HG03575 (cell line): ENCODE results near the gene SETD3.

Source experiments
- ATAC-seq: cut with Tn5 transposase; IDR thresholded peaks from one replicate; pipeline ENCODE4 v1.9.1; 2021; ENCODE audit not compliant: unreplicated experiment, insufficient number of reproducible peaks, low FRiP score; ENCODE audit errors: extremely low read depth

The SETD3 gene

DNA sequence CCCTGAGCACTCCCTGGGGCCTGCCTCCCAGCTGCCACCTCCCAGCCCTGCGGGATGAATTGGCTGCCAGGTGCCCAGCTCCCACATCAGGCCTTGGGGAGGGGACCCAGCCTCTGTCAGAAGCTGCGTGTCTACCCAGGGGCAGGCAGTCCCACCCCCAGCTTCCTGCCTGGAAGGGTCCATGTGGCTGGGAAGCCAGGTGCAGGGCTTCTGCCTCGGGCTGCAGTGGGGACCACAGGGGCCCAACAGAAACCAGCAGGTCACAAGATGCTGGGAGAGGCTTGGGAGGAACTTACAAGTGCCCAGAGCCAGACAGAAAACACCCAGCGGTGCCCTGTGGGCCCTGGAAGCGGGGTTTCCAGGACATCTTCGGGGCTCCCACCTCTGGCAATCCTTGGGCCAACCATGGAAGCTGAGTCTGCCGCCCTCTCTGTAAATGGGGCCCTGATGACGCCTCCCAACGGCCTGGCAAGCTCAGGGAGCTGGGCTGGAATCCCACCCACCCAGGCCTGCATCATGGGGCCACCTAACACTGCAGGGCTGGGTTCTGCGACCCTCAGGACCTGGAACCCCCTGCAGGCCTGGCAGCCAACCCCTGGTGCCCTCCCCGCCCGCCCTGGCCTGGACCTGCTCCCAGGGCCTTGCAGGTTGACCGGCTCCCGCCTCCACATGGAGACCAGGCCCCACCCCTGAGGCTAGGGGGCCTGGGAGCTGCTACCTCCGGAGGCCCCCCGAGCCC is 37.2 kb upstream of the SETD3 start:
- no peak for ATAC-seq

DNA sequence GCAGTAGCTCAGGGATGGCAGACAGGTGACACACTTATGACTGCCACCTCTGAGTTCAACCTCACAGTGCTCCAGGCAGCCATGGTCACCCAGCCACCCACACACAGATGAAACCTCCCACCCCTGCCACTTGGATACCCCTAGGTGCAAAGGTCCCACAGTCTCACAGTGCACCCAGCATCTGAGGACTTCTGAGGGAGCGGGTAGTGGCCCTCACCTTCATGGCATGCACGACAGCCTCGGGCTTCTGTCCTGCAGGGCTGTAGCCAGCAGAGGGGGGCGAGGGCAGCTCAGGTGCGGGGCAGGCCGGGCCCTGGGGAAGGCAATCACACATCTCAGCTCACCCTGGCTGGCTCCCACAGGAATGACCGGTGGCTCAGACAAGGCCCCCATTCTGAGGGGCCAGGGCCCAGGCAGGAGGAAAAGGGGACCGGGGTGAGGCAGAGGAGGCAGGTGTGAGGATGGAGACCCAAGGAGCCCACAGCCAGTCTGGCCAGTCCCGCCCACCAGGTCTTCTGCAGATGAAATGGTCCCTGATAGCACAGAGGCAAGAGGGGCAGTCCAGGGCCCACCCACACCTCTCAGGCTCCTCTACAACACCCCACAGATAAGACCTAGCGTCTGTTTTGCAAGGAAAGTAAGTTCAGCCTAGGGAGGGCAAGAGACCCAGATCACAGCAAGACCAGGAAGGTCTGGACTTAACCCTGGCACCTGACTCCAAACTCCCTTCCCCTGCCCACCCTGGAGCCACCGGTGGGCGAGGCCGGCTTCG is 36.4 kb upstream of the SETD3 start:
- no peak for ATAC-seq

DNA sequence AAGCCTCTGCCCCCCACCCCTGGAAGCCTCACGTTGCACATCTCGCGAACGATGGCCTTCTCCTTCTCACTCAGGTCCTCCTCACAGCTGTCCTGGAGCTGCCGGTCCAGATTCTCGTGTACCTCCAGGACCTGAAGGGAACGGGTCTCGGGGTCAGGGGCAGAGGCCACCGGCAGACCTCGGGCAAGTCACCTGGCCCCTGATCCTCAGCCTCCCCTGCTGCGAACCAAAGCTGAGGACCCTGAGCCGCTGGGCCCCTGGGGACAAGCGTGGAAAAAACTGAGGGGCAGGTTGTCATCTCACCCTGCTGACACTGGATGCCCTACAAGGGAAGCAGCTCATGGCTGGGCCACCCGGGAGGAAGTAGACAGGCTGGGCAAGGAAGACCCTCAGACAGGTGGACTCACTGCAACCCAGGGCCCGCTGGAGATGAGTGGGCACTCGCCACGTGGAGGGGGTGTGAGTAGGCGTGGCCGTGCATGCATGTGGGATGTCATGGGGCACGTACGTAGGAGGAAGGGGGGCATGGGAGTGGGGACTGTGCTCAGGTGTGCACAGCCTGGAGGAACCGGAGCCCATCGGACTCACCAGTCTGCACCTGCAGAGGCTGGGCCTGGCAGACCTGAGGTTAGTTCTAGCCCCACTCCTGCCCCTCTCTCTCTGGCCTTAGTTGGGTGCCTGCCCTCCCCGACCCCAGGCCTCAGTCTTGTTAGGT is 35.7 kb upstream of the SETD3 start:
- no peak for ATAC-seq

DNA sequence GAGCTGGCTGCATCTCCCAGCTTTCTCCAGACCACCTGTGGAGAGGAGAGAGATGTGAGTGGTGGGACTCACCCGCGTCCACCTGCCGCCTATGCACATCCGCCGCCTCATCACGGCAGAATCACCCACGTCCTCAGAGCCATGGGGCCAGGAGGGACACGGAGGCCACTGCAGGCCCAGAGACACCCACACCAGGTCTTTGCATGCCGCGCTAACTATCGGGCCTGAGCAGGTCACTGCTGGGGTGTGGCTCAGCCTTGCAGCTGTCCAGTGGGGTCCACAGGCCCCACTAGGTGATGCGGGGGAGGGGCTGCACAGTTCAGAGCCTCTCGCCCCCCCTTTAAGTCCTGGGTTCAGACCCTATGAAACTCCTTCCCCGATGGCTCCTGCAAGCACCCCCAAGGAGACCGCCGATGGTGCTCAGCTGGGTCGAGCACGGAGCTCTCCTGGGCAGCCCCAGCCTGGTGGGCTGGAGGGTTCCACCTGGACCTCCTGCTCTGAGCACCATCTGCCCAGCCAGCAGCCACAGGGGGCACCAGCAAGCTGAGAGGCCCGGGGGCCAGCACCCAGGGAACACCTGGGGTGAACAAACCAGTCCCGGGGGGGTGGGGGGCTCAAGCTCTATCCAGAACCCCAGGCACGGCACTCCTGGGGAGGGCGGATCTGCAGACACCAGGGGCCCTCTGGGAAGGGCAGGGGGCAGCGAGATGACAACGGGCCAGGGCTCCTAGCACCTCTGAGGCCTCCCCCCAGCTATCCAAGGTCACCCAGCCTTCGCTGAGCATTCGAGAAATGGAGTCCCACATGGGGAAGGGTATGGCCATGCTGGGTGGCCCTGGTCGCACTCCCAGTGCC is 34.9 kb upstream of the SETD3 start:
- ATAC-seq, result no peak

DNA sequence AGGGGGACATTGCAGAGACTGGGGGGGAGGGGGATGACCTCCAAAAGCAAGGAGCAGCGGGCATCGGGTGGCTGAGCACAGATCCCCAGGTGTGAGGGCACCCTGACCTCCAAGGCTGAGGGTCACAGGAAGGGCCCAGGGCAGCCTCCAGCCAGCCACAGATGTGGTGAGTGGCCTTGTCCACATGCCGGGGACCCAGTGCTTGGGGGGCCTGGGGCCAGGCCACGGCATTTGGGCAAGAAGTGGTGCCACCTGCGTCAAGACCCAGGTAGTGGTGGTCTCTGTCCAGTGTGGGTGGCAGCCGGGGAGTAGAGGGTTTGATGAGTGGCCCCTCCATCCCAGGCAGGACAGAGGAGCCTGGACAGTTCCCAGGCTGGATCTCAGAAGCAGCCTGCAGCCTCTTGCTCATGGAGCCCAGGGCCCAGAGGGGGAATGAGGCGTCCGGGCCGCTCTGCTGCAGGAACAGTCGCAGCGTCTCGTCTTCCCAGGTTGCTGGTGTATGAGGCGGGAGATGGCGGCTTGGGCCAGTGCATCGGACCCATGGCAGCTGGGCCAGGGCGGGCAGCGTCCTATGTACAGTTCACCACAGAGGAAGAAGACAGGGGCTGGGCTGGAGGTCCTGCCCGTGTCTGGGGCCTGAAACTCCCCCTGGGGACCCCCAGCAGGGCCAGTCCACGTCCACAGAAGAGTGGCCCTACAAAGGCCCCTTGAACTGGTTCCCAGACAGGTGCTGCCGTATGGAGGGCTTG is 34.1 kb upstream of the SETD3 start:
- ATAC-seq, result no peak

DNA sequence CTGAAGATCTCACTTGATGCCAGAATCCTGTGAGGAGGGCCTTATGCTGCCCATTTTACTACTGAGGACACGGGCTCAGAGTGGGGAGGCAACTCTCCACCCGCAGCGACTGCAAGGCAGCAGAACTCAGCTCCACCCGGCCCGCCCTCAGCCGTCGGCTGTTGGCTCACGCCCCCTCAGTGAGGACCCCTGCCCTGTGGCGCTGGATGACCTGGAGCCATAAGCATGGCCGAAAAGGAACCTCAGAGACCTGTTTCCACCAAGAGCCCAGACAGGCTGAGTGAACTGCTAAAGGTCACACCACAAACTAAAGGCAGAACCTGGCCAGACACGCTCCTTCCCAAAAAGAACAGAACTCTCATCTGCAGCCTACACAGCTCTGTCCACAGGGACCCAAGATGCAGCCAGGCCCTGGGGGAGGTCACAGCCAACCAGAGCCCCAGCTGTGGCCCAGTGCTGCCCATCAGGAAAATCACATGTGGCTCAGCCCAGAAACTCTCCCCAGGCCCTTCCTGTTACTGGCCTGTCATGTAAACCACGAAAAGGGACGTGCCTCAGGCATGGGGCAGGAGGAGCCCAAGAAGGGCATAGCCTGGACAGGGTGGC is 33.4 kb upstream of the SETD3 start:
- no peak for ATAC-seq

DNA sequence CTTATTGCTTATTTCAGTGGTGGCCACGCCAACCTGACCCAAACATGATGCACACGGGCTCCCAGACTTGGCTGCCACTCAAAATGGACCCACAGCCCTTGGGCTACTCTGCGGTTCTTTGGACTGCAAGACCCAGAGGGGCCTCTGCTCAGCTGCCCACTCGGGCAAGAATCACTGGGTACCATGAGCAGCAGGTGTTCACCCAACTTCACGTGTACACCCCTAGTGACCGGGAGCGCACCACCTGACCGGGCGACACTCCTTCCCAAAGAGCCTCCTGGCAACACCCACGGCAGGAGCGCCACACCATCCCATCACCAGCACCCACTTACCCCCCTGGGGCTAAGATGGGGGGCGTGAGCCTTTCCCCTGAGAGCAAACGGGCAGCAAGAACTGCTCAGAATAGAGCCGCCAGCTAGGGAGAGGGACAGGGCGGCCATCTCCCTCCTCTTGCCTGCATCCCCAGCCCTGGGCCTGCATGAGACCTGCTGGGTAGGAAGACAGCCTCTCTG is 32.6 kb upstream of the SETD3 start:
- ATAC-seq, result no peak

DNA sequence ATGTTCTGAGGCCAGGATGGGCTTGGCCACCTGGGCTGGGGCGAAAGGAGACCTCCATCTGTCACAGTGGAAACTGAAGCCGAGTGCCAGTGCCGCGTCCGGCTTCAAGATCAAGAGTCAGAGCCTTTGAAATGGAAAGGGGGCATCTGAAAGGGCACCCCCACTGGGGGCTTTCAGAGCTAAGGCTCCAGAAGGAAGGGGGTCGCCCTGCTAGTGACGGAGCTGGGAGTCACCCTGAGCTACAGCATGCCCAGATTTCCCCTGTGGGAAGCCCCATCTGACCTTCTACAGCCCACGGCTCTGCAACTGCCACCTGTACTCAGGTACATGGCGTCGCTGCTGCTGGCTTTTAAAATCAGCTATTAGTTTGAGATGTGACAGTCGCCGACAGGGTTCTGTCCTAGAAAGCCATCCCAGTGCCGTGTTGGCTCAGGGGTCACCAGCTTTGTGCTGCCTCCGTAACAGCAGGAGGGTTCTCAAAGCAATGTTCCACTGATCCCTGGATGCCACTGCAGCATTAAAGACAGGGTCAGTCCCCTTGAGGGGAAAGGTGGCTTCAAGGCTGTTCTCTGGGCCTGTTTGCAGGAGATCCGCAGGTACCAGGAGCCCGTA is 32.0 kb upstream of the SETD3 start:
- ATAC-seq, result no peak

DNA sequence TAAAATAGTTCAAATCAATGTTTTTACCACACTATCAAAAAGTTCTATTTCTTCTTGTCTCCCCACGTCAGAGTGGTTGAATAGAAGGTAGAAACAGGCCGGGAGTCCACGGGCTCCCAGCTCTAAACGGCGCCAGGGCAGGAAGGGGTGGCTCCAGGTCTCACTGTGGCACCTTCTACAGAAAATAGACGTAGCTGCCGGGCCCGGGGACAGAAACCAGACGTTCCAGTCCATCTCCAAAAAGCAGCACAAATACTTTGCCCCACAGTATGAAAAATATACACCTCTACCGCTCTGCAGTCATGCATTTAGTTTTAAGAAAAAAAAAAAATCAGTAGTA is 31.4 kb upstream of the SETD3 start:
- ATAC-seq, result no peak

DNA sequence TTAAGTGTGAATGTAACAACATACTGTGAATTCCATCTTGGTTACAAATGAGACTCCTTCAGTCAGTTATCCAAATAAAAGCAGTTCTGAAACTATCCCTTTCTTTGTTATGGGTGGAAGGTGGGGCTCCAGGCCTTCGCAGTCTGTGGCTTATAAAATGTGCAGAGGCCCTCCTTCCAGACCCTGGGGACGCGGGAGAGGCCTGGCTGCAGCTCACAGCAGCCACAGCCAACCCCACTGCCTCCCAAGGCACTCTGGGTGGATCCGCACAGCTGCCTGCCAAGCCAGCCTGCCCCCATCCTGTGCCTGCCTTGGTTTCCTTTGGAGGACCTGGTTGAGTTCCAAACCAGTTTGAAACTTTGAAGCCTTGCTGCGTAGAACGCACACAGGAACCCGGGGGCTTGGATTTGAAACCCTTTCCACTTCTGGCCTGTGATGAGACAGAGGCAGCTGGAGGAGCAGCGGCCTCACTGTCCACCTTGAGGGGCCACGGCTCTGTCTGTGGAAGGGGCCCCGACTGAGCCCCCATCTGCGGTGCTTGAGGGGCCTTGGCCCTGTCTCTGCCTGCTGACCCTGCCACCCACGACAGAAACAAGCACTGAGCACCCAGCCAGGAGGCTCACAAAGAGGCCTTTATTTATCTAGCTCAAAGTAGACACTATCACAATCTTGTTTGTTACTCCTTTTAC is 30.9 kb upstream of the SETD3 start:
- no peak for ATAC-seq

DNA sequence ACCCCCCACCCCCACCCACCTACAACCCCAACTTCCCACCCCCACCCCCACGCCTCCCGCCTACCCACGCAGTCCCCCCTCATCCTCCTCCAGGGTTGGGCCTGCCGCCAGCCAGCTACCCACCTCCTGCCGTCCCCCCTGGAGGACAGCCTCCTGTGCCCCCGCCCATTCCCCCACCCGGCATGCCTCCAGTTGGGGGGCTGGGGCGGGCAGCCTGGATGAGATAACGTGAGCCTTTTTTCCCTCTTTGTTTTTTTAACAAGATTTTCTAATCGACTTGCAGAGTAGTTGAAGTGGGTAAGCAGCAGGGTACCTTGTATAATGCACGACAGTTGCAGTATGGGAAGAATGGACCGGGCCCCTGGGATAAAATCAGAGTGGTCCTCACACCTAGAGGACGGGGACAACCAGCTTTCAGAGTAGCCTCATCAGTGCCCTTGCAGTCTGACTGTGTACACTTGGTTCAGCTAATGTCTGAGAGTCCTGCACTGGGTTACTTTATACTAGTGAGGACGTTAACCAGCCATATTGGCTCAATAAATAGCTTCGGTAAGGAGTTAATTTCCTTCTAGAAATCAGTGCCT is 30.0 kb upstream of the SETD3 start:
- ATAC-seq, result no peak

DNA sequence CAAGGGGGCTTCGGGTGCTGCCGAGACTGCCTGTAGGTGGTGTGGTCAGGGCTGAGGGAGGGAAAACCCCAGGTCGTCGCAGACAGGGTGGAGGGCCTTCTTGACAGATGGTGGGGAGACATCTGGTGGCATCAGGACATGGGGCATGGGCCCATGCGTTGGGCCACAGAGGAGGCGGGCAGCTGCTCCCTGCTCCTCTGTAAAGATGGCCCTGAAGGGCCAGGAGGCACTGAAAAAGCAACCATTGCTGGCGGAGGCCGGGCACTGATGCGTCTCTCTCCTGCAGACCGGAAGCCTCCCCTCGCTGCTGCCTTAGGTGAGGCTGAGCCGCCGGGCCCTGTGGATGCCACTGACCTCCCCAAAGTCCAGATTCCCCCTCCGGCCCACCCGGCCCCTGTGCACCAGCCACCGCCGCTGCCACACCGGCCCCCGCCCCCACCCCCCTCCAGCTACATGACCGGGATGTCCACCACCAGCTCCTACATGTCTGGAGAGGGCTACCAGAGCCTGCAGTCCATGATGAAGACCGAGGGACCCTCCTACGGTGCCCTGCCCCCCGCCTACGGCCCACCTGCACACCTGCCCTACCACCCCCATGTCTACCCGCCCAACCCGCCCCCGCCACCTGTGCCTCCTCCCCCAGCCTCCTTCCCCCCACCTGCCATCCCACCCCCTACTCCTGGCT is 29.4 kb upstream of the SETD3 start:
- ATAC-seq, result no peak

DNA sequence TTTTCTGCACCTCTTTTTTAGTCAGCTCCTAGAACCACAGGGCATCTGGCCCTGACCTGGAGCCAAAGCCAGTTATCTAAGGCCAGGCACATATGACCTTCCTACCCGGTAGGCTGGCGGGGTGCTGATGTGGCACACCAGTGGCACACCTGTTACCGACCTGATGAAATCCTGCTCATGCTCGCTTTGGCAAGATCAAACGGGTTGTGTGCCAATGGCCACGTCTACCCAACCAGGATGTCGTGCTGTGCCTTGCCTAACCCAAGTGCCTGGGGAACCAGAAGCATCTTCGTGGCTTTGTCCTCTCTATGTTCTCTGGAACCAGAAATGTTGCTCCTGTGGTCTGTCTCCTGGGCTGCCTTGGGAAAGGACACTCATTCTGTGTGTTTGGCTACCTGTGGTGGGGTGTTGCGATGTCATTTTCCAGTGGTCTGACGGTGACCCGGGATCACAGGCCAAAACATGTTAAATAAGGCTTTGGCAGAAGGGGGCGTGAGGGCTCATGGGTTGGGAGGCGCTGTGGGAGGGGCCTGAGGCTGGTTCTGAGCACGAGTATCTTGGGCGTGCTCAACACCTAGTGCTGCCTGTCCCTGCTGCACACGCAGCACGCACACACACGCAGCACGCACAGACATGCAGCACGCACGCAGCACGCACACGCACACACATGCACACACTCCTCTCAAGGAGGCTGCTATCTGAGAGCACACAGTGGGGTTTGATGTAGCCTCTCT is 28.4 kb upstream of the SETD3 start:
- no peak for ATAC-seq

DNA sequence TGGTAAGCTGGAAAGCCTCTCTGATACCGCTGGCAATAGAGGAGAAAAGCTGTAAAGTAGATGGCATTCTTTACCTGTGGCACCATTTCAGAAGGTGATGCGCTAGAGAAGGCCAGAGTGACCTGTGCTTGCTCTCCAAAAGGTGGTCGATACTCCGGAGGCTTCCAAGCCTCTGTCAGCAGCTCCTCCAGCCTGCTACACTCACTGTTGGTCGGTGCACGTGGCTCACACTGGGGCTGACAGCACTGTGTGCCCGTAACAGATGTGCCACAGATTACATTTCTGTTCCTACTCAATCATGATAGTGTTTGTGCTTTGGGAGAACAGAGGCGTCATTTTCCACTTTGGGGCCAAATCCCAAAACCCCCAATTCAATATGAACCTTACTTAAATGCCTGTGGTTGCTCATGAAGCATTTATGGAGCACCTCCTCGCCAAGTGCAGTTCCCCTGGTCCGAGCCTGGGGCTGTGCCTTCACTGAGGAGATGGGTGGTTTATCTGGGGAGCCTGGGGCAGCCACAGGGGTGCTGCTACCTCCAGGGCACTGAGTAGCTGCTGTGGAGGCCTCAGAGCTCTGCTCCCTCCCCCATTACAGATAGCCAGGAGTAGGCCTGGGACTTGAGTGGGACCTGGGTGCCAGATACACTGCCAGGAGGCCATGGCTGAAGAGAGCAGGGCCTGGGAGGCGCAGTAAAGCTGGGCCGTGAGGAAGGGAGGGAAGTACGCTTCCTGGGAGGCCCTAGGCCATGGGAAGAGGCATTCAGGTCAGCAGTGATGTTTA is 27.4 kb upstream of the SETD3 start:
- ATAC-seq, result no peak

DNA sequence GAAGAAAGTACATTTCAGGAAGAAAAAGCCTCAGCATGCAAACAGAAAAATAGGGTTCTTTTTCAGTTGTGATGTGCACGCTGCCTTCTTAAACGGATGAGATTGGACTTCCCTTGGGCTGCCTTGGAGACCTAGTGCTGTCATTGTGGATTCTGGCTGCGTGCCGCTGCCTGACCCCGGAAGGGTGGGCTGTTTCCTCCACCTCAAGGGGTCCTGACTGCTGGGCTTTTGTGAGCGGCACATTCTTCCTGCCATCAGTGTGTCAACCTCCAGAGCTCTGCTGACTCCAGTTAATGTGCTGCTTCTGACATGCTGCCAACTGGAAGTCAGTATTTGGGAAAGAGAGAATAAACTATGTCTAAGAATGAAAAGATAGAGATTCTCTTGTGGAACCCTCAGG is 25.6 kb upstream of the SETD3 start:
- no peak for ATAC-seq
